SK-N-SH treated with all-trans-retinoic acid at 6 μM for 48 hours (cell line): ENCODE results near the gene ASS1.

Experiments
- RARB ChIP-seq: fragments of 250-450 bp; sonication (Bioruptor Pico); IDR thresholded peaks from 2 replicates; pipeline ENCODE4 v1.8.0; 2021; ENCODE audit warnings: mild to moderate bottlenecking, moderate library complexity
- TF ChIP-seq, protein P1 (sequence below): fragments of 250-450 bp; sonication (Bioruptor Pico); IDR thresholded peaks from 2 replicates; pipeline ENCODE4 v1.5.1; 2021; ENCODE audit warnings: mild to moderate bottlenecking, moderate library complexity
- TF ChIP-seq, protein P2 (sequence below): fragments of 250-450 bp; sonication (Bioruptor Pico); IDR thresholded peaks from 2 replicates; pipeline ENCODE4 v1.8.0; 2020; ENCODE audit warnings: mild to moderate bottlenecking, moderate library complexity, borderline replicate concordance
- TF ChIP-seq, protein P3 (sequence below): fragments of 250-450 bp; sonication (Bioruptor Pico); IDR thresholded peaks from 2 replicates; pipeline ENCODE4 v1.5.1; 2020; ENCODE audit warnings: low read depth, mild to moderate bottlenecking, moderate library complexity

GRCh38 chr9:130405657-130406257 is 39.0 kb upstream of the ASS1 start:
- no peak for TF ChIP-seq RARB (CRISPR knock-in tag)
- TF ChIP-seq, protein P1, sequence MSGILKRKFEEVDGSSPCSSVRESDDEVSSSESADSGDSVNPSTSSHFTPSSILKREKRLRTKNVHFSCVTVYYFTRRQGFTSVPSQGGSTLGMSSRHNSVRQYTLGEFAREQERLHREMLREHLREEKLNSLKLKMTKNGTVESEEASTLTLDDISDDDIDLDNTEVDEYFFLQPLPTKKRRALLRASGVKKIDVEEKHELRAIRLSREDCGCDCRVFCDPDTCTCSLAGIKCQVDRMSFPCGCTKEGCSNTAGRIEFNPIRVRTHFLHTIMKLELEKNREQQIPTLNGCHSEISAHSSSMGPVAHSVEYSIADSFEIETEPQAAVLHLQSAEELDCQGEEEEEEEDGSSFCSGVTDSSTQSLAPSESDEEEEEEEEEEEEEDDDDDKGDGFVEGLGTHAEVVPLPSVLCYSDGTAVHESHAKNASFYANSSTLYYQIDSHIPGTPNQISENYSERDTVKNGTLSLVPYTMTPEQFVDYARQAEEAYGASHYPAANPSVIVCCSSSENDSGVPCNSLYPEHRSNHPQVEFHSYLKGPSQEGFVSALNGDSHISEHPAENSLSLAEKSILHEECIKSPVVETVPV (CRISPR knock-in tag): no peak
- TF ChIP-seq, protein P2, sequence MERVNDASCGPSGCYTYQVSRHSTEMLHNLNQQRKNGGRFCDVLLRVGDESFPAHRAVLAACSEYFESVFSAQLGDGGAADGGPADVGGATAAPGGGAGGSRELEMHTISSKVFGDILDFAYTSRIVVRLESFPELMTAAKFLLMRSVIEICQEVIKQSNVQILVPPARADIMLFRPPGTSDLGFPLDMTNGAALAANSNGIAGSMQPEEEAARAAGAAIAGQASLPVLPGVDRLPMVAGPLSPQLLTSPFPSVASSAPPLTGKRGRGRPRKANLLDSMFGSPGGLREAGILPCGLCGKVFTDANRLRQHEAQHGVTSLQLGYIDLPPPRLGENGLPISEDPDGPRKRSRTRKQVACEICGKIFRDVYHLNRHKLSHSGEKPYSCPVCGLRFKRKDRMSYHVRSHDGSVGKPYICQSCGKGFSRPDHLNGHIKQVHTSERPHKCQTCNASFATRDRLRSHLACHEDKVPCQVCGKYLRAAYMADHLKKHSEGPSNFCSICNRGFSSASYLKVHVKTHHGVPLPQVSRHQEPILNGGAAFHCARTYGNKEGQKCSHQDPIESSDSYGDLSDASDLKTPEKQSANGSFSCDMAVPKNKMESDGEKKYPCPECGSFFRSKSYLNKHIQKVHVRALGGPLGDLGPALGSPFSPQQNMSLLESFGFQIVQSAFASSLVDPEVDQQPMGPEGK: no peak
- TF ChIP-seq, protein P3, sequence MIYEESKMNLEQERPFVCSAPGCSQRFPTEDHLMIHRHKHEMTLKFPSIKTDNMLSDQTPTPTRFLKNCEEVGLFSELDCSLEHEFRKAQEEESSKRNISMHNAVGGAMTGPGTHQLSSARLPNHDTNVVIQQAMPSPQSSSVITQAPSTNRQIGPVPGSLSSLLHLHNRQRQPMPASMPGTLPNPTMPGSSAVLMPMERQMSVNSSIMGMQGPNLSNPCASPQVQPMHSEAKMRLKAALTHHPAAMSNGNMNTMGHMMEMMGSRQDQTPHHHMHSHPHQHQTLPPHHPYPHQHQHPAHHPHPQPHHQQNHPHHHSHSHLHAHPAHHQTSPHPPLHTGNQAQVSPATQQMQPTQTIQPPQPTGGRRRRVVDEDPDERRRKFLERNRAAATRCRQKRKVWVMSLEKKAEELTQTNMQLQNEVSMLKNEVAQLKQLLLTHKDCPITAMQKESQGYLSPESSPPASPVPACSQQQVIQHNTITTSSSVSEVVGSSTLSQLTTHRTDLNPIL (CRISPR knock-in tag): no peak
